Fibroblast of the conjunctiva (primary cell): Measurements from ENCODE around the gene SSX1.
A peak's percentile ranks its signal among the peaks of the same experiment; 100 is the strongest.
"Not testable (repeated sequence)": the region's sequence is repeated elsewhere in the genome, so short reads cannot be mapped to it uniquely, and the experiment has no call there.

ENCODE experiments used
- DNase-seq: peaks from one replicate; pipeline ENCODE4 v3.0.0-alpha.2; 2010; ENCODE audit warnings: low read depth

The SSX1 gene

DNA sequence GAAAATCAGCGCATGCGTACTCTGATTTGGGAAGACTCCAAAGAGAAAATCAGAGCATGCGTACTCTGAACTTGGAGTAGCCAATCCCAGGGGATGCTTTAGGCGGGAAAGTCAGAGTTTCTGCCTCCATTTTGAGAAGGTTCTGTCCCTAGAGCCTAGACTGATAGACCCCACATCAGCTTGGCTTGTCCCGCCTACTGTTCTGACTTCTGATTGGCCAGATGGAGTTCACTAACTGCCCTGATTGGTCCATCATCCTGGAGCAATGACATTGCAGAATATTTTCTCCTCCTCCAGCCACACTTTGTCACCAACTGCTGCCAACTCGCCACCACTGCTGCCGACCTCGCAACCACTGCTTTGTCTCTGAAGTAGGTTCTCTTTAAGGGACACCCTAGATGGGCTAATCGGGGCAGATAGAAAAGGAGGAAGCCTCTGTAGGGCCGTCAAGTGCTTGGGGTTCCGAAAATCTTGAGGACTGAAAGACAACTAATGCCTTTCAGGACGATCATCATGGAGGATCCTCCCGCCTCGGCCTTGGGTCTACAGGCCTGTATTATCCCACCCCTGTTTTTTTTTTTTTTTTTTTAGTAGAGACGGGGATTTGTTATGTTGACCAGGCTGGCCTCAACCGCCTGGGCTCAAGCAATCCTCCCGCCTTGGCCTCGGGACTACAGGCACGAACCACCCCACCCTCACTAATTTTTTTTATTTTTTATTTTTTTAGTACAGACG is at the start of gene SSX1:
SSX1 (plus strand) TSS at position 331 of the 735 bp plus-strand sequence. CDS start 1,850 bp downstream, outside the sequence.
- DNase-seq, result not testable (repeated sequence)

- DNase-seq, result not testable (repeated sequence)
Observed at GRCh38 chrX:48214341-48214740, 40.9 kb upstream of the SSX1 start.

DNA sequence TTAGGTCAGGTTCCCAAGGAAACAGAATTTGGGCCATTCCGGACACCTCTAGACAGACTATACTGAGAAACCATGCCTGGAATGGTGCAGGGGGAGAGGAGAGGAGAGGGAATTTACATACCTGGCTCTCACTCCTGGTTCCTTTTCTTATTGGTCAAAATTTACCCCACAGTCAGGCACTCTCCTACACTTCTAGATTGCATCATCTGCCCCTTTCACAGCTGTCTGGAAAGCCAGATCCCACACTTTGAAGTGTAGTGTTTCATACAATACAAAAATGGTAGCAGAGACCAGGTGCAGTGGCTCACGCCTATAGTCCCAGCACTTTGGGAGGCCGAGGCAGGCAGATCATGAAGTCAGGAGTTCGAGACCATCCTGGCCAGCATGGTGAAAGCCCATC is 31.0 kb upstream of the SSX1 start:
- DNase-seq, result not testable (repeated sequence)

- DNase-seq, result not testable (repeated sequence)
Observed at GRCh38 chrX:48252945-48253344, 2.2 kb upstream of the SSX1 start.

GRCh38 chrX:48274365-48274764 is 19.2 kb downstream of the SSX1 start:
- DNase-seq, result not testable (repeated sequence)

- DNase-seq, result peak; percentile 13
Observed at GRCh38 chrX:48278958-48279357, 23.8 kb downstream of the SSX1 start.

- DNase-seq, result not testable (repeated sequence)
Observed at GRCh38 chrX:48280729-48281128, 25.5 kb downstream of the SSX1 start.

DNA sequence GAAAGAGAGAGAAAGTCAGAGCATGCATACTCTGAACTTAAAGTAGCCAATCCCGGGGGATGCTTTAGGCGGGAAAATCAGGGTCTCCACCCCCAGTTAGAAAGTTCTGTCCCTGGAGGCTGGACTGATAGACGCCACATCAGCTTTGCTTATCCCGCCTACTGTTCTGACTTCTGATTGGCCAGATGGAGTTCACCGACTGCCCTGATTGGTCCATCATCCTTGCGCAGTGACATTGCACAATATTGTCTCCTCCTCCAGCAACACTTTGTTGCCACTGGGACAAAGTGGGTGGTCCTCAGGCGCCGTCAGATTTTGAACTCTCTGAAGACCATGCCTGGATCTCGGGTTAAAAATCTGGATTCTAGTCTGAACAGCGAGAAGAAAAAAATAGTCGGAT is 51.0 kb downstream of the SSX1 start:
- DNase-seq, result no peak

- not testable (repeated sequence) for DNase-seq
Observed at GRCh38 chrX:48313996-48314395, 58.8 kb downstream of the SSX1 start.
